ENCODE measurements around the gene TACC2. TPM values are rescaled to one million over a fixed set of nuclear protein-coding genes. Genes with fewer than 3 reads are reported as not detected.

Gene TACC2, protein sequence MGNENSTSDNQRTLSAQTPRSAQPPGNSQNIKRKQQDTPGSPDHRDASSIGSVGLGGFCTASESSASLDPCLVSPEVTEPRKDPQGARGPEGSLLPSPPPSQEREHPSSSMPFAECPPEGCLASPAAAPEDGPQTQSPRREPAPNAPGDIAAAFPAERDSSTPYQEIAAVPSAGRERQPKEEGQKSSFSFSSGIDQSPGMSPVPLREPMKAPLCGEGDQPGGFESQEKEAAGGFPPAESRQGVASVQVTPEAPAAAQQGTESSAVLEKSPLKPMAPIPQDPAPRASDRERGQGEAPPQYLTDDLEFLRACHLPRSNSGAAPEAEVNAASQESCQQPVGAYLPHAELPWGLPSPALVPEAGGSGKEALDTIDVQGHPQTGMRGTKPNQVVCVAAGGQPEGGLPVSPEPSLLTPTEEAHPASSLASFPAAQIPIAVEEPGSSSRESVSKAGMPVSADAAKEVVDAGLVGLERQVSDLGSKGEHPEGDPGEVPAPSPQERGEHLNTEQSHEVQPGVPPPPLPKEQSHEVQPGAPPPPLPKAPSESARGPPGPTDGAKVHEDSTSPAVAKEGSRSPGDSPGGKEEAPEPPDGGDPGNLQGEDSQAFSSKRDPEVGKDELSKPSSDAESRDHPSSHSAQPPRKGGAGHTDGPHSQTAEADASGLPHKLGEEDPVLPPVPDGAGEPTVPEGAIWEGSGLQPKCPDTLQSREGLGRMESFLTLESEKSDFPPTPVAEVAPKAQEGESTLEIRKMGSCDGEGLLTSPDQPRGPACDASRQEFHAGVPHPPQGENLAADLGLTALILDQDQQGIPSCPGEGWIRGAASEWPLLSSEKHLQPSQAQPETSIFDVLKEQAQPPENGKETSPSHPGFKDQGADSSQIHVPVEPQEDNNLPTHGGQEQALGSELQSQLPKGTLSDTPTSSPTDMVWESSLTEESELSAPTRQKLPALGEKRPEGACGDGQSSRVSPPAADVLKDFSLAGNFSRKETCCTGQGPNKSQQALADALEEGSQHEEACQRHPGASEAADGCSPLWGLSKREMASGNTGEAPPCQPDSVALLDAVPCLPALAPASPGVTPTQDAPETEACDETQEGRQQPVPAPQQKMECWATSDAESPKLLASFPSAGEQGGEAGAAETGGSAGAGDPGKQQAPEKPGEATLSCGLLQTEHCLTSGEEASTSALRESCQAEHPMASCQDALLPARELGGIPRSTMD (N-terminal part only)
- total RNA-seq (2022; extraction: Qiagen RNA extraction) = 69.7 to 92.6 TPM (median 85.6 TPM) in 5 replicates

DNA sequence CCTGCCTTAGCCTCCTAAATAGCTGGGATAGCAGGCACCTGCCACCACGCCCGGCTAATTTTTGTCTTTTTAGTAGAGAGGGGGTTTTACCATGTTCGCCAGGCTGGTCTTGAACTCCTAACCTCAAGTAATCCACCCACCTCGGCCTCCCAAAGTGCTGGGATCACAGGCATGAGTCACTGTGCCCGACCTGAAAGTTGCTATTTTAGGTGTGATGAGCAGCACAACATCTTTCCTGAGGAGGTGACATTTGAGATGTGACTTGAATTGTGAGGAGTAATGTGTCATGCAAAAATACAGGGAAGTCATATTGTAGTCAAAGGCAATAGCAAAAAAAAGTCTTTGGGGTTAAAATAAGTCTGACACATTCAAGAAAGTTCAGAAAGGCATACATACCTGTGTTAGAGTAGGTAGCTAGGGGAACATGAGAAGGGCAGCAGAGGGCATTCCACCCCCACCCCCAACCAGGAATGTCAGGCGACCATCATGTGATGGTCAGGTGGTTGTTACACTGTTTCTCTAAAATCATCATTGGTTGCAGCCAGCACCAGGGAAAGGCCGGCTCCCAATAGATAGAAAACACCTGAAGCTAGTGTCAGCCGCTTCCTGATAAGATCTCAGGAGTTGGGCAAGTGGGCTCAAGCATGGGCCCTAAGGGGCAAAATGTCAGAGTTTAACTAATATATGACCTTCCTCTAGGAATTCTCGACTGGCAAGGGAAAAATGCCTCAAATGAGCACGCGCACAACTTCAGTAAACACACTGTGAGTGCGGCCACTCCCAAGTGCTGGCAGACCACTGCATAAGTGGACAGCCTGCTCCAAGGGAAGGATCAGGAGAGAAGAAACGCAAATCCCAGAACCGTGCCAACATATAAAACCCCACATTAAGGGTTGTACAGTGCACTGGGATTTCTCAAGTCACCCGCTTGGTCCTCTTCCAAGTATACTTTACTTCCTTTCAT lies at the start of gene TACC2:
TACC2 (plus strand) TSS at position 803 of the 964 bp plus-strand sequence. CDS start 32,819 bp downstream, outside the sequence.

DNA sequence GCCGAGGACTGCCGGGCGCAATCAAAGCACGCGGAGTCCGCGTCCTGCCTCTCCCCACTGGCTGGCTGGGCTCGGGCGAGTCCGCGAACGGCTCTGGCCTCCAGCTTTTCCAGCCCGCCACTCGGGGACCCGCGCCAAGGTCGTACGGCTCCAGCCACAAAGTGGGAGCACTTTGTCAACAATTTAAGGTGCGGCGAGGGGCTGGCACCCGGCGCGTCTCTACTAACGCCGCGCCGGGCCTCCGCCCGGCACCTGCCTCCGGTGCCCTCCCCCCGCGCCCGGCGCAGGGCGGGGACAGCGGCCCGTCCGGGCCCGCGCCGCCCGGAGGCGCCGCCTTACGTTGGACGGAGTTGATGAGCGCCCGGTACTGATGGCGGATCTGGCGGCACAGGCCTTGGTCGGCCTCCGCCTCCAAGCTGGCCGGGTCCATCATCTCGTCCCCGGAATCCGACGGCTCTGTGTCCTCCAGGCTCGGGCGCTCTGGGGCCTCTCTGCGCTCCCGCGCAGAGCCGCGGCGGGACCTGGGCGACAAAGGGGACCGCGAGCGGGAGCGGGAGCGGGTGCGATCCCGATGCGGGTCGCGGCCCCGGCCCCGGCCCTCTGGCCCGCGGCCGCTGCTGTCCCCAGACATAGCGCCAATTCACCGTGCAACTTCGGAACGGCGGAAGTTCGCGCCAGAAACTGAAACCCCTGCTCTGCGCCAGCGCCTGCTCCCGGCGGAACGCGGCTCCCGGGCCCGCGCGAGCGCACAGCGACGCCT lies 14.2 kb upstream of the TACC2 start, which contains the start of gene NSMCE4A:
NSMCE4A (minus strand) TSS at position 683 of the 760 bp plus-strand sequence; CDS start at position 631, 52 bp downstream.

DNA sequence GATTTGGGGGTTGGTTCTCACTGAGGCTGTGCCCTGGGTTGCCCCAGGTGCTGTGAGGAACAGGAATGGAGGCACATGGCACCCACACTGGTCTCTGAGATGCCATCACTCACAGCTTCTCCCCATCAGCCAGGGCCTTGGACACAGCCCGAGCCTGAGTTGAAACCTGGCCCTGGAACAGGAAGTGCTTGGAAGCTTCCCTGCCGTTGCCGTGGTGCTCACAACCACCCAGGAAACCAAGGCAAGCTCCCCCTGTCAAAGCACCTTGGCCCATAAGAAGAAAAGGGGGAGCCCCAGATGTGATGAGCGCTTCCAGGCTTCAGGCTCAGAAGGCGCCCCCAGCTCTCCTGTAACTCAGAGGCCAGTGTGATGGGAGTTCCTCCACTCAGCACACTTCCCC lies 282.1 kb downstream of the TACC2 start, which contains the start of gene BTBD16:
BTBD16 (plus strand) TSS at position 221 of the 400 bp plus-strand sequence. CDS start 3,786 bp downstream, outside the sequence.

Other genes with a start within 250 kb of the TACC2 start
- 16.6 to 24.5 TPM (median 21.8 TPM) in 5 replicates for gene ATE1, start 61.1 kb upstream of the TACC2 start, total RNA-seq (2022; extraction: Qiagen RNA extraction)
- 54.7 to 60.9 TPM (median 58.5 TPM) in 5 replicates for gene NSMCE4A, start 13.9 kb upstream of the TACC2 start, total RNA-seq (2022; extraction: Qiagen RNA extraction)